Liver (tissue), 9 donors: ENCODE data around the gene SEMA3B. TPM values are rescaled to one million over a fixed set of nuclear protein-coding genes. Genes with fewer than 3 reads are reported as not detected.
A peak's percentile ranks its signal among the peaks of the same experiment; 100 is the strongest.
"Not testable (repeated sequence)": the region's sequence is repeated elsewhere in the genome, so short reads cannot be mapped to it uniquely, and the experiment has no call there.

Source experiments
- DNase-seq: peaks from one replicate; pipeline ENCODE4 v3.0.0-alpha.2; 2017; ENCODE audit warnings: low spot score
- H3K27ac ChIP-seq, 2 donors: one replicate each; pipeline ENCODE4 v1.7.0; 2013; ENCODE audit warnings: inconsistent platforms in 2 of 2, low read length in 2 of 2, control low read depth in 1 of 2, low read depth in 1 of 2, mild to moderate bottlenecking in 1 of 2
- H3K27me3 ChIP-seq, 4 donors: one replicate each; pipeline versions ENCODE4 v1.6.1 to v1.7.0; 2013; ENCODE audit warnings: low read length in 3 of 4, inconsistent platforms in 1 of 4, mild to moderate bottlenecking in 1 of 4, moderate library complexity in 1 of 4; ENCODE audit not compliant: control insufficient read depth in 4 of 4, insufficient read depth in 4 of 4
- H3K36me3 ChIP-seq, 4 donors: one replicate each; pipeline versions ENCODE4 v1.6.1 to v1.7.0; 2013; ENCODE audit warnings: low read length in 3 of 4, mild to moderate bottlenecking in 3 of 4, low read depth in 1 of 4, moderate library complexity in 1 of 4; ENCODE audit not compliant: control insufficient read depth in 4 of 4, insufficient read depth in 3 of 4
- H3K4me1 ChIP-seq, 4 donors: one replicate each; pipeline versions ENCODE4 v1.6.1 to v1.7.0; 2013; ENCODE audit warnings: low read length in 3 of 4, mild to moderate bottlenecking in 3 of 4, moderate library complexity in 1 of 4; ENCODE audit not compliant: control insufficient read depth in 4 of 4, insufficient read depth in 4 of 4
- H3K4me3 ChIP-seq, 3 donors: one replicate each; pipeline versions ENCODE4 v1.6.1 to v1.7.0; 2013; ENCODE audit warnings: low read length in 3 of 3, control low read depth in 1 of 3, low read depth in 1 of 3, mild to moderate bottlenecking in 1 of 3
- H3K9ac ChIP-seq, 2 donors: one replicate each; pipeline ENCODE4 v1.7.0; 2013; ENCODE audit warnings: low read length in 2 of 2, mild to moderate bottlenecking in 2 of 2, moderate library complexity in 2 of 2, control low read depth in 1 of 2, low read depth in 1 of 2
- H3K9me3 ChIP-seq, 4 donors: one replicate each; pipeline versions ENCODE4 v1.6.1 to v1.7.0; 2013; ENCODE audit warnings: low read length in 3 of 4; ENCODE audit not compliant: control insufficient read depth in 4 of 4
- FOXA1 ChIP-seq: IDR thresholded peaks from 2 replicates; pipeline ENCODE4 v1.6.1; 2016; ENCODE audit warnings: antibody characterized with exemption
- FOXA2 ChIP-seq: IDR thresholded peaks from 2 replicates; pipeline ENCODE4 v1.6.1; 2016; ENCODE audit warnings: antibody characterized with exemption
- GABPA ChIP-seq, 2 donors: IDR thresholded peaks in 1 of 2; conservative IDR thresholded peaks in 1 of 2; 2 replicates each; pipeline ENCODE4 v1.6.1; 2016; ENCODE audit warnings: antibody characterized with exemption in 2 of 2, mild to moderate bottlenecking in 1 of 2, moderate library complexity in 1 of 2
- HNF4A ChIP-seq, 2 donors: conservative IDR thresholded peaks; 2 replicates each; pipeline ENCODE4 v1.6.1; 2016; ENCODE audit warnings: antibody characterized with exemption in 2 of 2, mild to moderate bottlenecking in 2 of 2
- NR2F2 ChIP-seq: IDR thresholded peaks from 2 replicates; pipeline ENCODE4 v1.6.1; 2016; ENCODE audit warnings: antibody characterized with exemption
- RXRA ChIP-seq, 2 donors: IDR thresholded peaks; 2 replicates each; pipeline ENCODE4 v1.6.1; 2017 to 2018; ENCODE audit warnings: antibody characterized with exemption in 2 of 2, mild to moderate bottlenecking in 1 of 2
- SP1 ChIP-seq: IDR thresholded peaks from 2 replicates; pipeline ENCODE4 v1.6.1; 2018; ENCODE audit warnings: antibody characterized with exemption, mild to moderate bottlenecking
- YY1 ChIP-seq: IDR thresholded peaks from 2 replicates; pipeline ENCODE4 v1.6.1; 2016; ENCODE audit warnings: antibody characterized with exemption, mild to moderate bottlenecking
- WGBS: extraction: QIAGEN DNeasy Blood & Tissue Kit; methylation state at CpG from one replicate; pipeline ENCODE4 v1.1.7; 2013; 5-methylcytosine and 5-hydroxymethylcytosine counted together
- polyA plus RNA-seq, 2 donors: library from polyadenylated mRNA; stranded (reverse) in 1 of 2; unstranded in 1 of 2; fragments of 200-250 nt in 1 of 2; fragments of >200 nt in 1 of 2; fragmentation: Nextera tagmentation in 1 of 2; extraction: Ambion mirVana in 1 of 2; gene quantifications; one replicate each; pipeline versions ENCODE4 v1.2.1 to v1.2.3, GENCODE V29; 2013 to 2015
- total RNA-seq, 2 donors: library from RNA; depleted of rRNA; stranded (reverse); fragments of >200 nt; gene quantifications; one replicate each; pipeline ENCODE4 v1.2.3, GENCODE V29; 2014
- TF ChIP-seq, protein P1 (sequence below): IDR thresholded peaks from 2 replicates; pipeline ENCODE4 v1.6.1; 2016; ENCODE audit warnings: antibody characterized with exemption
- TF ChIP-seq, protein P2 (sequence below): IDR thresholded peaks from 2 replicates; pipeline ENCODE4 v1.6.1; 2016; ENCODE audit warnings: antibody characterized with exemption, mild to moderate bottlenecking
- TF ChIP-seq, protein P3 (sequence below): IDR thresholded peaks from 2 replicates; pipeline ENCODE4 v1.6.1; 2016; ENCODE audit warnings: antibody characterized with exemption
- TF ChIP-seq, protein P4 (sequence below): fragments of 150-350 bp; IDR thresholded peaks from 2 replicates; pipeline ENCODE4 v1.5.1; 2017; ENCODE audit warnings: improper control_type of control experiment, low read depth, low read length; ENCODE audit not compliant: missing input control
- TF ChIP-seq, protein P5 (sequence below): IDR thresholded peaks from 2 replicates; pipeline ENCODE4 v1.6.1; 2016; ENCODE audit warnings: antibody characterized with exemption
- donor health status: healthy.
- donor health status: healthy.
- donor health status: healthy.
- donor health status: healthy.
- donor health status: healthy.

SEMA3B gene
- total and polyA plus RNA-seq, 4 donors = 0.40 to 1.5 (median 0.93) TPM

DNA sequence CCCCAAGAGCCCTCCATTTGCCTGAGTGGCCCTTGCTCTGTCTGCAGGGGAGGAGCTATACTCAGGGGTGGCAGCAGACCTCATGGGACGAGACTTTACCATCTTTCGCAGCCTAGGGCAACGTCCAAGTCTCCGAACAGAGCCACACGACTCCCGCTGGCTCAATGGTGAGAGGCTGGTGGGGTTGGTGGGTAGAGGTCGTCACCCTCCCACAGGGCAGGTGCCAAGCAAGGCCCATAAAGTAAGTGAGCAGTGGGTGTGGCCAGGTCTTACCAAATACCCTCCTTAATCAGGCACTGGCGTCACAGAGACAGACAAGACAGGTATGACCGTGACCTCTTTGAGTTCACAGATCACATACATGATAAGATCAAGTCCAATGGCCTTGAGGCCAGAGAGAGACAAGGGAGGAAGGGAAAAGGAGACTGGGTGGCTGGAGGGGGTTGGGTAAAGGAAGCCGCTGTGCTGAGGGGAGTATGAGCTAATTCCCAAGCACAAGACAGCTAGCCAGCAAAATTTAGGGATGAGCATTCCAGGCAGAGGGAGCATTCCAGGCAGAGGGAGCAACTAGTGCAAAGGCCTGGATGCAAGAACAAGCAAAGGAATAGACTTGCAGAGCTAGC lies 2.5 kb downstream of the SEMA3B start:
- H3K9me3 ChIP-seq = no peaks in the 10 kb centered on the region
- no peak for DNase-seq
- no peak overlapping the region for H3K4me3 ChIP-seq
- peaks cover 3 to 55% (median 24%) of the 10 kb centered on the region in 4 donors for H3K4me1 ChIP-seq
- TF ChIP-seq YY1 (no peak), RXRA (IDR thresholded peaks at IDR 0.05) (peak; percentile 44 to 52), FOXA2 (no peak), FOXA1 (no peak), SP1 (peak; percentile 29), HNF4A (conservative IDR thresholded peaks at IDR 0.05) (peak; percentile 16 to 21)
- TF ChIP-seq, protein P1, sequence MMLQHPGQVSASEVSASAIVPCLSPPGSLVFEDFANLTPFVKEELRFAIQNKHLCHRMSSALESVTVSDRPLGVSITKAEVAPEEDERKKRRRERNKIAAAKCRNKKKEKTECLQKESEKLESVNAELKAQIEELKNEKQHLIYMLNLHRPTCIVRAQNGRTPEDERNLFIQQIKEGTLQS = no peak
- TF ChIP-seq, protein P2, sequence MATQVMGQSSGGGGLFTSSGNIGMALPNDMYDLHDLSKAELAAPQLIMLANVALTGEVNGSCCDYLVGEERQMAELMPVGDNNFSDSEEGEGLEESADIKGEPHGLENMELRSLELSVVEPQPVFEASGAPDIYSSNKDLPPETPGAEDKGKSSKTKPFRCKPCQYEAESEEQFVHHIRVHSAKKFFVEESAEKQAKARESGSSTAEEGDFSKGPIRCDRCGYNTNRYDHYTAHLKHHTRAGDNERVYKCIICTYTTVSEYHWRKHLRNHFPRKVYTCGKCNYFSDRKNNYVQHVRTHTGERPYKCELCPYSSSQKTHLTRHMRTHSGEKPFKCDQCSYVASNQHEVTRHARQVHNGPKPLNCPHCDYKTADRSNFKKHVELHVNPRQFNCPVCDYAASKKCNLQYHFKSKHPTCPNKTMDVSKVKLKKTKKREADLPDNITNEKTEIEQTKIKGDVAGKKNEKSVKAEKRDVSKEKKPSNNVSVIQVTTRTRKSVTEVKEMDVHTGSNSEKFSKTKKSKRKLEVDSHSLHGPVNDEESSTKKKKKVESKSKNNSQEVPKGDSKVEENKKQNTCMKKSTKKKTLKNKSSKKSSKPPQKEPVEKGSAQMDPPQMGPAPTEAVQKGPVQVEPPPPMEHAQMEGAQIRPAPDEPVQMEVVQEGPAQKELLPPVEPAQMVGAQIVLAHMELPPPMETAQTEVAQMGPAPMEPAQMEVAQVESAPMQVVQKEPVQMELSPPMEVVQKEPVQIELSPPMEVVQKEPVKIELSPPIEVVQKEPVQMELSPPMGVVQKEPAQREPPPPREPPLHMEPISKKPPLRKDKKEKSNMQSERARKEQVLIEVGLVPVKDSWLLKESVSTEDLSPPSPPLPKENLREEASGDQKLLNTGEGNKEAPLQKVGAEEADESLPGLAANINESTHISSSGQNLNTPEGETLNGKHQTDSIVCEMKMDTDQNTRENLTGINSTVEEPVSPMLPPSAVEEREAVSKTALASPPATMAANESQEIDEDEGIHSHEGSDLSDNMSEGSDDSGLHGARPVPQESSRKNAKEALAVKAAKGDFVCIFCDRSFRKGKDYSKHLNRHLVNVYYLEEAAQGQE = no peak
- TF ChIP-seq, protein P3, sequence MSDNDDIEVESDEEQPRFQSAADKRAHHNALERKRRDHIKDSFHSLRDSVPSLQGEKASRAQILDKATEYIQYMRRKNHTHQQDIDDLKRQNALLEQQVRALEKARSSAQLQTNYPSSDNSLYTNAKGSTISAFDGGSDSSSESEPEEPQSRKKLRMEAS = no peak
- H3K27me3 ChIP-seq = peaks cover 0 to 2% (median 0%) of the 10 kb centered on the region in 4 donors
- H3K27ac ChIP-seq = no peak overlapping the region
- no peaks in the 10 kb centered on the region for H3K36me3 ChIP-seq
- no peak overlapping the region for H3K9ac ChIP-seq
- 59% methylated on average over 10 of the region's 10 CpGs for WGBS

DNA sequence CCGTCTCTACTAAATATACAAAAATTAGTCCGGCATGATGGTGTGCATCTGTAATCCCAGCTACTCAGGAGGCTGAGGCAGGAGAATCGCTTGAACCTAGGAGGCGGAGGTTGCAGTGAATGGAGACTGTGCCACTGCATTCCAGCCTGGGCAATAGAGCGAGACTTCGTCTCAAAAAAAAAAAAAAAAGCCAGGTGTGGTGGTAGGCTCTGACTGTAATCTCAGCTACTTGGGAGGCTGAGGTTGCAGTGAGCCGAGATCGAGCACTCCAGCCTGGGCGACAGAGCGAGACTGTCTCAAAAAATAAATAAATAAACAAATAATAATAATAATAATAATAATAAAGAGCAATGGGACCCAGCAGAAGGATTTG lies 3.6 kb downstream of the SEMA3B start:
- 75% methylated on average over 10 of the region's 10 CpGs for WGBS
- not testable (repeated sequence) for H3K27ac ChIP-seq, H3K9ac ChIP-seq, DNase-seq, H3K27me3 ChIP-seq, H3K36me3 ChIP-seq, H3K9me3 ChIP-seq, H3K4me3 ChIP-seq
- peaks cover 3 to 52% (median 20%) of the 10 kb centered on the region in 4 donors for H3K4me1 ChIP-seq

DNA sequence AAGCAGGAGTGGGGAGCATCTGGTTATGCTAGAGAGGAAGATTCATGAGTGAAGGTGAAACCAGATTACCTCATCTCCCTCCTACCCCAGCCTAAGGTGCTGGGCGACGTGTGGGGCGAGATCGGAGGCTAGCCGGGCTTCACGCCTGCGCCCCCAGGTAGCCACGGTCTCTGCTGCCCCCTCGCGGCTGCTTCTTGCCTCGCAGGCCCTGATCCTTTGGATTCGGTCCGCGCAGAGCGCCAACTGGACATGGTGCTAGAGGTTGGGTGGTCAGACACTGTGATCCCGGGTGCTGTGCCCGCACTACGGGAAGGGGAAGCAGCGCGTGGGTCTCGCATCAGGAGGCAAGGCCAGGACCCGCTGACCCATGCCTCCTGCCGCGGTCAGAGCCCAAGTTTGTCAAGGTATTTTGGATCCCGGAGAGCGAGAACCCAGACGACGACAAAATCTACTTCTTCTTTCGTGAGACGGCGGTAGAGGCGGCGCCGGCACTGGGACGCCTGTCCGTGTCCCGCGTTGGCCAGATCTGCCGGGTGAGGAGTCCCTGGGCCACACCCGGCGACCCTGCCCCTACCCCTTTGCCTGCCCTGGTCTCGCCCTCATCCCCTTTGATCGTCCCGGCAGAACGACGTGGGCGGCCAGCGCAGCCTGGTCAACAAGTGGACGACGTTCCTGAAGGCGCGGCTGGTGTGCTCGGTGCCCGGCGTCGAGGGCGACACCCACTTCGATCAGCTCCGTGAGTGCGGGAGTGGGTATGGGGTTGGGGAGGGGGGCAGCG lies 4.2 kb downstream of the SEMA3B start:
- Histone ChIP-seq H3K27ac (no peak overlapping the region), H3K27me3 (peaks cover 0 to 2% (median 0%) of the 10 kb centered on the region in 4 donors), H3K4me3 (peak overlapping the region in 2 of 3 donors; percentile 10 to 32), H3K9ac (peak overlapping the region in 1 of 2 donors; percentile 21), H3K4me1 (peaks cover 3 to 47% (median 19%) of the 10 kb centered on the region in 4 donors), H3K36me3 (no peaks in the 10 kb centered on the region), H3K9me3 (no peaks in the 10 kb centered on the region)
- DNase-seq = peak; percentile 95
- 2% methylated on average over 61 of the region's 61 CpGs for WGBS
- TF ChIP-seq, protein P4, sequence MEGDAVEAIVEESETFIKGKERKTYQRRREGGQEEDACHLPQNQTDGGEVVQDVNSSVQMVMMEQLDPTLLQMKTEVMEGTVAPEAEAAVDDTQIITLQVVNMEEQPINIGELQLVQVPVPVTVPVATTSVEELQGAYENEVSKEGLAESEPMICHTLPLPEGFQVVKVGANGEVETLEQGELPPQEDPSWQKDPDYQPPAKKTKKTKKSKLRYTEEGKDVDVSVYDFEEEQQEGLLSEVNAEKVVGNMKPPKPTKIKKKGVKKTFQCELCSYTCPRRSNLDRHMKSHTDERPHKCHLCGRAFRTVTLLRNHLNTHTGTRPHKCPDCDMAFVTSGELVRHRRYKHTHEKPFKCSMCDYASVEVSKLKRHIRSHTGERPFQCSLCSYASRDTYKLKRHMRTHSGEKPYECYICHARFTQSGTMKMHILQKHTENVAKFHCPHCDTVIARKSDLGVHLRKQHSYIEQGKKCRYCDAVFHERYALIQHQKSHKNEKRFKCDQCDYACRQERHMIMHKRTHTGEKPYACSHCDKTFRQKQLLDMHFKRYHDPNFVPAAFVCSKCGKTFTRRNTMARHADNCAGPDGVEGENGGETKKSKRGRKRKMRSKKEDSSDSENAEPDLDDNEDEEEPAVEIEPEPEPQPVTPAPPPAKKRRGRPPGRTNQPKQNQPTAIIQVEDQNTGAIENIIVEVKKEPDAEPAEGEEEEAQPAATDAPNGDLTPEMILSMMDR = peak; percentile 100
- TF ChIP-seq, protein P3 = no peak
- no peak for TF ChIP-seq GABPA (IDR thresholded peaks at IDR 0.05 in 1 of 2, conservative IDR thresholded peaks at IDR 0.05 in 1 of 2)
- TF ChIP-seq, protein P2 = no peak
- no peak for TF ChIP-seq NR2F2
- TF ChIP-seq, protein P5, sequence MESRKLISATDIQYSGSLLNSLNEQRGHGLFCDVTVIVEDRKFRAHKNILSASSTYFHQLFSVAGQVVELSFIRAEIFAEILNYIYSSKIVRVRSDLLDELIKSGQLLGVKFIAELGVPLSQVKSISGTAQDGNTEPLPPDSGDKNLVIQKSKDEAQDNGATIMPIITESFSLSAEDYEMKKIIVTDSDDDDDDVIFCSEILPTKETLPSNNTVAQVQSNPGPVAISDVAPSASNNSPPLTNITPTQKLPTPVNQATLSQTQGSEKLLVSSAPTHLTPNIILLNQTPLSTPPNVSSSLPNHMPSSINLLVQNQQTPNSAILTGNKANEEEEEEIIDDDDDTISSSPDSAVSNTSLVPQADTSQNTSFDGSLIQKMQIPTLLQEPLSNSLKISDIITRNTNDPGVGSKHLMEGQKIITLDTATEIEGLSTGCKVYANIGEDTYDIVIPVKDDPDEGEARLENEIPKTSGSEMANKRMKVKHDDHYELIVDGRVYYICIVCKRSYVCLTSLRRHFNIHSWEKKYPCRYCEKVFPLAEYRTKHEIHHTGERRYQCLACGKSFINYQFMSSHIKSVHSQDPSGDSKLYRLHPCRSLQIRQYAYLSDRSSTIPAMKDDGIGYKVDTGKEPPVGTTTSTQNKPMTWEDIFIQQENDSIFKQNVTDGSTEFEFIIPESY = no peak
